GM18499 (cell line): ENCODE results near the gene DENND4C.
"Not testable (repeated sequence)": the region's sequence is repeated elsewhere in the genome, so short reads cannot be mapped to it uniquely, and the experiment has no call there.

Experiments used
- ATAC-seq: cut with Tn5 transposase; IDR thresholded peaks from one replicate; pipeline ENCODE4 v1.9.1; 2021; ENCODE audit warnings: moderate number of reproducible peaks; ENCODE audit not compliant: insufficient read depth, unreplicated experiment

DENND4C gene

GRCh38 chr9:19221326-19221725 lies 9.2 kb upstream of the DENND4C start:
- ATAC-seq = no peak

- no peak for ATAC-seq
Observed at GRCh38 chr9:19223724-19224123, 6.8 kb upstream of the DENND4C start.

GRCh38 chr9:19224563-19224962 lies 5.9 kb upstream of the DENND4C start:
- ATAC-seq = no peak

- ATAC-seq = peak; percentile 37
Observed at GRCh38 chr9:19229595-19230354, 718 bp upstream of the DENND4C start.

GRCh38 chr9:19231126-19231903 lies 822 bp downstream of the DENND4C start:
- ATAC-seq = no peak

- no peak for ATAC-seq
Observed at GRCh38 chr9:19231904-19232822, 1.7 kb downstream of the DENND4C start.

- peak; percentile 27 for ATAC-seq
Observed at GRCh38 chr9:19232823-19233194, 2.3 kb downstream of the DENND4C start.

GRCh38 chr9:19233344-19233743 lies 2.9 kb downstream of the DENND4C start:
- ATAC-seq = no peak

GRCh38 chr9:19239955-19240354 lies 9.5 kb downstream of the DENND4C start:
- ATAC-seq = no peak

GRCh38 chr9:19241728-19242127 lies 11.2 kb downstream of the DENND4C start:
- ATAC-seq = no peak

- no peak for ATAC-seq
Observed at GRCh38 chr9:19243366-19244033, 13.0 kb downstream of the DENND4C start.

- no peak for ATAC-seq
Observed at GRCh38 chr9:19246891-19247290, 16.4 kb downstream of the DENND4C start.

GRCh38 chr9:19247420-19247819 lies 16.9 kb downstream of the DENND4C start:
- no peak for ATAC-seq

- ATAC-seq = not testable (repeated sequence)
Observed at GRCh38 chr9:19250346-19250745, 19.9 kb downstream of the DENND4C start.

- not testable (repeated sequence) for ATAC-seq
Observed at GRCh38 chr9:19251203-19251602, 20.7 kb downstream of the DENND4C start.

GRCh38 chr9:19251622-19252021 lies 21.1 kb downstream of the DENND4C start:
- ATAC-seq = not testable (repeated sequence)

GRCh38 chr9:19252174-19252884 lies 21.8 kb downstream of the DENND4C start:
- no peak for ATAC-seq

GRCh38 chr9:19252885-19253219 lies 22.4 kb downstream of the DENND4C start:
- no peak for ATAC-seq

GRCh38 chr9:19255112-19255511 lies 24.6 kb downstream of the DENND4C start:
- no peak for ATAC-seq

- no peak for ATAC-seq
Observed at GRCh38 chr9:19255821-19256220, 25.3 kb downstream of the DENND4C start.
